Mucosa of rectum (tissue), 2 donors: ENCODE data around the gene ITGAD.

Experiments used
- H3K27ac ChIP-seq, 2 donors: one replicate each; pipeline ENCODE4 v1.7.0; 2013; ENCODE audit warnings: inconsistent platforms in 2 of 2, low read depth in 2 of 2, low read length in 2 of 2
- H3K27me3 ChIP-seq, 2 donors: one replicate each; pipeline ENCODE4 v1.7.0; 2013; ENCODE audit warnings: low read length in 2 of 2; ENCODE audit not compliant: control insufficient read depth in 2 of 2, insufficient read depth in 2 of 2
- H3K36me3 ChIP-seq, 2 donors: one replicate each; pipeline ENCODE4 v1.7.0; 2013; ENCODE audit warnings: low read length in 2 of 2; ENCODE audit not compliant: control insufficient read depth in 2 of 2, insufficient read depth in 2 of 2
- H3K4me1 ChIP-seq, 2 donors: one replicate each; pipeline ENCODE4 v1.7.0; 2013; ENCODE audit warnings: low read length in 2 of 2, mild to moderate bottlenecking in 1 of 2; ENCODE audit not compliant: control insufficient read depth in 2 of 2, insufficient read depth in 2 of 2
- H3K4me3 ChIP-seq, 2 donors: one replicate each; pipeline ENCODE4 v1.7.0; 2013; ENCODE audit warnings: low read length in 2 of 2
- H3K9ac ChIP-seq, 2 donors: one replicate each; pipeline ENCODE4 v1.7.0; 2013; ENCODE audit warnings: low read length in 2 of 2, low read depth in 1 of 2, mild to moderate bottlenecking in 1 of 2
- H3K9me3 ChIP-seq, 2 donors: one replicate each; pipeline ENCODE4 v1.7.0; 2013; ENCODE audit warnings: low read length in 2 of 2; ENCODE audit not compliant: control insufficient read depth in 2 of 2
- donor health status: healthy.
- donor health status: Normal muscosa, but diverticular disease.

ITGAD gene

GRCh38 chr16:31393056-31393455 lies at the start of gene ITGAD:
Gene ITGAD (plus strand): TSS chr16:31393335. CDS start chr16:31393361, 26 bp downstream.
- Histone ChIP-seq H3K9me3 (no peaks in the 10 kb centered on the region), H3K27me3 (no peaks in the 10 kb centered on the region), H3K4me3 (no peak within 1 kb of the TSS), H3K4me1 (no peaks in the 10 kb centered on the region), H3K9ac (no peak within 1 kb of the TSS), H3K27ac (no peak within 1 kb of the TSS), H3K36me3 (no peaks in the 10 kb centered on the region)

GRCh38 chr16:31344712-31345111 lies 48.4 kb upstream of the ITGAD start:
- Histone ChIP-seq H3K4me3 (no peak overlapping the region), H3K4me1 (no peaks in the 10 kb centered on the region), H3K9ac (no peak overlapping the region), H3K27me3 (no peaks in the 10 kb centered on the region), H3K27ac (no peak overlapping the region), H3K36me3 (no peaks in the 10 kb centered on the region), H3K9me3 (no peaks in the 10 kb centered on the region)

DNA sequence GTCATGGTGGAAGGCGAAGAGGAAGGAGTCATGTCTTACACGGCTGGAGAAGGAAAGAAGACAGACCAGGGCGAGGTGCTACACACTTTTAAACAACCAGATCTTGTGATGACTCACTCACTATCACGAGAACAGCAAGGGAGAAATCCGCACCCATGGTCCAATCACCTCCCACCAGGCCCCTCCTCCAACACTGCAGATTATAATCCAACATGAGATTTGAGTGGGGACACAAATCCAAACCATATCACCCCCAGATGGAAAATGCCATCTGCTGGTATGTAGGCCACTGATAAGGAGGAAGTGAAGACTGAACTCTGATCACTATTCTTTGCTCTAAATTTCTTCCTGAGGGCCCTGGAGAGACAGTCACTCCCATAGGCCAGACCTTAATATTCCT lies 45.7 kb upstream of the ITGAD start:
- no peak overlapping the region for H3K27ac ChIP-seq
- no peaks in the 10 kb centered on the region for H3K36me3 ChIP-seq
- no peak overlapping the region for H3K4me3 ChIP-seq
- no peaks in the 10 kb centered on the region for H3K27me3 ChIP-seq
- H3K4me1 ChIP-seq = no peaks in the 10 kb centered on the region
- H3K9ac ChIP-seq = no peak overlapping the region
- H3K9me3 ChIP-seq = no peaks in the 10 kb centered on the region

GRCh38 chr16:31348579-31348978 lies 44.6 kb upstream of the ITGAD start:
- H3K9me3 ChIP-seq = no peaks in the 10 kb centered on the region
- H3K27ac ChIP-seq = no peak overlapping the region
- no peaks in the 10 kb centered on the region for H3K36me3 ChIP-seq
- H3K4me1 ChIP-seq = no peaks in the 10 kb centered on the region
- H3K9ac ChIP-seq = no peak overlapping the region
- H3K4me3 ChIP-seq = no peak overlapping the region
- no peaks in the 10 kb centered on the region for H3K27me3 ChIP-seq

DNA sequence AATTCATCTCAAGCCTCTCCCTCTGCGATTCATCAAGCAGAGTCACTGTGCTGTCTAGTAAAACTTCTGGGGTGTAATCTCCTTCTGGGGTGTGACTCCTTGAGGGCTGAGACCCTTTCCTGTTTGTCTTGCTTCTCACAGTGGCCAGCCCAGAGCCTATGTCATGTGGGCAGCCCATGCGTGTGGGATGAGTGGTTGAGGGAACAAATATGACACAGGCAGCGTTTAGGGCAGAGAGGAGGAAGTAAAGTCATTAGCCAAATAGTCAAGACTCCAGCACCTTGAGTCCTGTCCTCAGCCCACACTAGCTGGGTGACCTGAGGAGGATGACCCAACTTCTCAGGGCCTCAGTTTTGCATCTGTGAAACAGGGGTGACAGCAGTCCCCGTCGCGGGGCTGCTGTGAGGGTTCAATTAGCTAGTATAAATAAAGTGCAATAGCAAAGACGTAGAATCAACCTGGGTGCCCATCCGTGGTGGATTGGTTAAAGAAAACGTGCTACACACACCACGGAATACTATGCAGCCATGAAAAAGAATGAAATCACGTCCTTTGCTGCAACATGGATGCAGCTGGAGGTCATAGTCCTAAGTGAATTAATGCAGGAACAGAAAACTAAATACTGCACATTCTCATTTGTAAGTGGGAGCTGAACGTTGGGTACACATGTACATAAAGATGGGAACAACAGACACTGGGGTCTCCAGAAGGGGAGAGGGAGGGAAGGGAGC lies 42.7 kb upstream of the ITGAD start:
- Histone ChIP-seq H3K4me1 (no peaks in the 10 kb centered on the region), H3K9ac (no peak overlapping the region), H3K27me3 (no peaks in the 10 kb centered on the region), H3K27ac (peak overlapping the region in 1 of 2 donors; percentile 38), H3K36me3 (no peaks in the 10 kb centered on the region), H3K9me3 (no peaks in the 10 kb centered on the region), H3K4me3 (no peak overlapping the region)

GRCh38 chr16:31351246-31351941 lies 41.7 kb upstream of the ITGAD start:
- H3K27ac ChIP-seq = peak overlapping the region; percentile 45 to 57
- H3K4me1 ChIP-seq = no peaks in the 10 kb centered on the region

DNA sequence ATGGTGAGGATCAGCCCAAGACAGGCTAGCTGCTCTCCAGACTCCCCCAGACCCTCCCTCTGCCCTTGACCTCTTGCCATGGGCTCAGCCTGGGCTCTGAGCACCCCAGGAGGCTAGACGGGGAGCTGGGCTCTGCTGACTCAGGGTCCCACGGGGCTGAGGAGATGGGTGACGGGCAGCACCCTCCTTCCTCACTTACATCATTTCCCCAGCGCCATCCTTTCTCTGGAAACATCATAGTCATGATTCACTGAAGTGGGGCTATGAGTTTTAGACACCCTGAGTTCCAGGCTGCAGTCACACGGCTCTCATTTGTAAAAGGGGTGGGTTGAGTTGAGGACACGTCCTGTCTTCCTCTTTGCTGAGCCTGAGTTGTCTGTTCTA lies 41.2 kb upstream of the ITGAD start:
- Histone ChIP-seq H3K27ac (peak overlapping the region; percentile 45 to 57), H3K4me3 (no peak overlapping the region), H3K9ac (no peak overlapping the region), H3K9me3 (no peaks in the 10 kb centered on the region), H3K27me3 (no peaks in the 10 kb centered on the region), H3K36me3 (no peaks in the 10 kb centered on the region), H3K4me1 (no peaks in the 10 kb centered on the region)

More at GRCh38 chr16:31351246-31351941, 41.7 kb upstream of the ITGAD start:
- H3K27me3 ChIP-seq = no peaks in the 10 kb centered on the region
- H3K36me3 ChIP-seq = no peaks in the 10 kb centered on the region
- H3K4me3 ChIP-seq = no peak overlapping the region
- no peaks in the 10 kb centered on the region for H3K9me3 ChIP-seq
- H3K9ac ChIP-seq = no peak overlapping the region

DNA sequence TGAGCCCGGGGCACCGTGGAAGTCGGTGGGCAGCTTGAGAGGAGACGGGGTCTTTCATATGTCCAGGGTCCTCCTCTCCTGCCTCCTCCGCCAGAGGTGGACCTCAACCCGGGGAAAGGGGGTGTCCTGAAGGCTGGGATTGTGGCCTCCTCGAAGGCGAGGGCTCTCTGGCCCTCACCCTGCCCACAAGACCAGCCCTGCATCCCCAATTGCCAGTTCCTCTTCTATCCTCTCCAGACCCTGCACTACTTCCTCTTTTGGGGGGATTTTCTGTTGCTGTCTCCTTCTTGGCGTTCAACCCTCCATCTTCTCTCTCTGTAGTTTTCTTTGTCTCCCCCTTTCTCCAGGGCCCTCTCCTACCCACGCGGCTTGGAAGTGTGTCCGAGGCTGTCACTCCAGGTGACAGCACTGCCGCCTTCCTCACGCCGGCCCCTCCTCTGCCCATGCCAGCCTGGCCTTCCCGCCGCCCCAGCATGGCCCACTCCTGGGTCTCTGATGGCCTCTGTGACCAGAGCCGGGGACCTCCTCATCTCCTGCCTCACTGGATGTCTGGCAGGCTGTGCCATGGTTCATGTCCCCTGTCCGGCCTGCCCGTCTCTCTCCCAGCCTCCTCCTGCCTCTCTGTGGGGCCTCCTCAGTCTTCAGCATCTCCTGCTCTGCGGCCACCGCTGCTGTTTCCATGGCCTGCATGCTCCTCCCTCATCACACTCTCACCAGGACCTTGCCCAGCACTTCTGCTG lies 40.6 kb upstream of the ITGAD start:
- Histone ChIP-seq H3K36me3 (no peaks in the 10 kb centered on the region), H3K4me1 (peaks cover 0 to 2% of the 10 kb centered on the region in 2 donors), H3K4me3 (no peak overlapping the region), H3K9ac (no peak overlapping the region), H3K9me3 (no peaks in the 10 kb centered on the region), H3K27me3 (no peaks in the 10 kb centered on the region), H3K27ac (peak overlapping the region; percentile 44 to 63)

- Histone ChIP-seq H3K27me3 (no peaks in the 10 kb centered on the region), H3K27ac (peak within 1 kb of the TSS; percentile 9 to 48), H3K4me3 (peak within 1 kb of the TSS in 1 of 2 donors; percentile 13), H3K9ac (no peak within 1 kb of the TSS), H3K4me1 (peaks cover 0 to 2% of the 10 kb centered on the region in 2 donors), H3K36me3 (no peaks in the 10 kb centered on the region), H3K9me3 (no peaks in the 10 kb centered on the region)
These were observed 38.5 kb upstream of the ITGAD start, which contains the start of gene ITGAX for GRCh38 chr16:31354394-31355291. Gene ITGAX (plus strand): TSS chr16:31355176. CDS start chr16:31355255, 79 bp downstream.
